ENCODE measurements around the gene TRMT112. TPM values are rescaled to one million over a fixed set of nuclear protein-coding genes. Genes with fewer than 3 reads are reported as not detected.

The TRMT112 gene
- total and polyA plus RNA-seq, 4 donors = 52.5 to 137 (median 131) TPM

GRCh38 chr11:64359712-64360445 is 42.5 kb upstream of the TRMT112 start:
- Histone ChIP-seq H3K4me1 (ENCODE audit: control insufficient read depth in 4 of 4, insufficient read depth in 4 of 4, low read length in 3 of 4) (peaks cover 9 to 29% (median 19%) of the 10 kb centered on the region in 4 donors), H3K4me3 (ENCODE audit: low read depth in 1 of 3, low read length in 3 of 3) (peak overlapping the region; percentile 84 to 92 (median 88)), H3K9me3 (ENCODE audit: control insufficient read depth in 4 of 4, low read length in 3 of 4) (no peaks in the 10 kb centered on the region), H3K27me3 (ENCODE audit: control insufficient read depth in 4 of 4, insufficient read depth in 4 of 4, low read length in 3 of 4) (no peaks in the 10 kb centered on the region), H3K9ac (ENCODE audit: low read depth in 1 of 2, low read length in 2 of 2) (peak overlapping the region in 1 of 2 donors; percentile 99), H3K27ac (ENCODE audit: low read depth in 1 of 2, low read length in 2 of 2) (no peak overlapping the region), H3K36me3 (ENCODE audit: control insufficient read depth in 4 of 4, insufficient read depth in 3 of 4, low read depth in 1 of 4, low read length in 3 of 4) (peaks cover 4 to 26% (median 18%) of the 10 kb centered on the region in 4 donors)
- TF ChIP-seq HNF4A (conservative IDR thresholded peaks at IDR 0.05) = no peak
- TF ChIP-seq YY1 (IDR thresholded peaks at IDR 0.05) = no peak
- TF ChIP-seq ZBTB33 (IDR thresholded peaks at IDR 0.05) = no peak
- no peak for TF ChIP-seq FOXA1 (IDR thresholded peaks at IDR 0.05)
- TF ChIP-seq, protein P1, sequence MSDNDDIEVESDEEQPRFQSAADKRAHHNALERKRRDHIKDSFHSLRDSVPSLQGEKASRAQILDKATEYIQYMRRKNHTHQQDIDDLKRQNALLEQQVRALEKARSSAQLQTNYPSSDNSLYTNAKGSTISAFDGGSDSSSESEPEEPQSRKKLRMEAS (IDR thresholded peaks at IDR 0.05) = no peak
- TF ChIP-seq HNF4G (IDR thresholded peaks at IDR 0.05) = no peak
- TF ChIP-seq RAD21 (IDR thresholded peaks at IDR 0.05) = no peak
- TF ChIP-seq, protein P2, sequence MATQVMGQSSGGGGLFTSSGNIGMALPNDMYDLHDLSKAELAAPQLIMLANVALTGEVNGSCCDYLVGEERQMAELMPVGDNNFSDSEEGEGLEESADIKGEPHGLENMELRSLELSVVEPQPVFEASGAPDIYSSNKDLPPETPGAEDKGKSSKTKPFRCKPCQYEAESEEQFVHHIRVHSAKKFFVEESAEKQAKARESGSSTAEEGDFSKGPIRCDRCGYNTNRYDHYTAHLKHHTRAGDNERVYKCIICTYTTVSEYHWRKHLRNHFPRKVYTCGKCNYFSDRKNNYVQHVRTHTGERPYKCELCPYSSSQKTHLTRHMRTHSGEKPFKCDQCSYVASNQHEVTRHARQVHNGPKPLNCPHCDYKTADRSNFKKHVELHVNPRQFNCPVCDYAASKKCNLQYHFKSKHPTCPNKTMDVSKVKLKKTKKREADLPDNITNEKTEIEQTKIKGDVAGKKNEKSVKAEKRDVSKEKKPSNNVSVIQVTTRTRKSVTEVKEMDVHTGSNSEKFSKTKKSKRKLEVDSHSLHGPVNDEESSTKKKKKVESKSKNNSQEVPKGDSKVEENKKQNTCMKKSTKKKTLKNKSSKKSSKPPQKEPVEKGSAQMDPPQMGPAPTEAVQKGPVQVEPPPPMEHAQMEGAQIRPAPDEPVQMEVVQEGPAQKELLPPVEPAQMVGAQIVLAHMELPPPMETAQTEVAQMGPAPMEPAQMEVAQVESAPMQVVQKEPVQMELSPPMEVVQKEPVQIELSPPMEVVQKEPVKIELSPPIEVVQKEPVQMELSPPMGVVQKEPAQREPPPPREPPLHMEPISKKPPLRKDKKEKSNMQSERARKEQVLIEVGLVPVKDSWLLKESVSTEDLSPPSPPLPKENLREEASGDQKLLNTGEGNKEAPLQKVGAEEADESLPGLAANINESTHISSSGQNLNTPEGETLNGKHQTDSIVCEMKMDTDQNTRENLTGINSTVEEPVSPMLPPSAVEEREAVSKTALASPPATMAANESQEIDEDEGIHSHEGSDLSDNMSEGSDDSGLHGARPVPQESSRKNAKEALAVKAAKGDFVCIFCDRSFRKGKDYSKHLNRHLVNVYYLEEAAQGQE (IDR thresholded peaks at IDR 0.05) = no peak
- TF ChIP-seq, protein P3, sequence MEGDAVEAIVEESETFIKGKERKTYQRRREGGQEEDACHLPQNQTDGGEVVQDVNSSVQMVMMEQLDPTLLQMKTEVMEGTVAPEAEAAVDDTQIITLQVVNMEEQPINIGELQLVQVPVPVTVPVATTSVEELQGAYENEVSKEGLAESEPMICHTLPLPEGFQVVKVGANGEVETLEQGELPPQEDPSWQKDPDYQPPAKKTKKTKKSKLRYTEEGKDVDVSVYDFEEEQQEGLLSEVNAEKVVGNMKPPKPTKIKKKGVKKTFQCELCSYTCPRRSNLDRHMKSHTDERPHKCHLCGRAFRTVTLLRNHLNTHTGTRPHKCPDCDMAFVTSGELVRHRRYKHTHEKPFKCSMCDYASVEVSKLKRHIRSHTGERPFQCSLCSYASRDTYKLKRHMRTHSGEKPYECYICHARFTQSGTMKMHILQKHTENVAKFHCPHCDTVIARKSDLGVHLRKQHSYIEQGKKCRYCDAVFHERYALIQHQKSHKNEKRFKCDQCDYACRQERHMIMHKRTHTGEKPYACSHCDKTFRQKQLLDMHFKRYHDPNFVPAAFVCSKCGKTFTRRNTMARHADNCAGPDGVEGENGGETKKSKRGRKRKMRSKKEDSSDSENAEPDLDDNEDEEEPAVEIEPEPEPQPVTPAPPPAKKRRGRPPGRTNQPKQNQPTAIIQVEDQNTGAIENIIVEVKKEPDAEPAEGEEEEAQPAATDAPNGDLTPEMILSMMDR (IDR thresholded peaks at IDR 0.05; ENCODE audit: low read depth, low read length, missing input control) = no peak
- TF ChIP-seq ATF3 (IDR thresholded peaks at IDR 0.05) = no peak
- TF ChIP-seq FOXA2 (IDR thresholded peaks at IDR 0.05) = no peak
- TF ChIP-seq NR2F2 (IDR thresholded peaks at IDR 0.05) = no peak
- TF ChIP-seq EGR1 (IDR thresholded peaks at IDR 0.05; ENCODE audit: low read depth in 2 of 2) = no peak
- no peak for TF ChIP-seq GABPA (IDR thresholded peaks at IDR 0.05 in 1 of 2, conservative IDR thresholded peaks at IDR 0.05 in 1 of 2)
- 80% methylated on average over 38 of the region's 38 CpGs for WGBS
- no peak for DNase-seq (ENCODE audit: low spot score)

All from liver (tissue), 9 donors.